ENCODE data around the gene MT2A.
A peak's percentile ranks its signal among the peaks of the same experiment; 100 is the strongest.
"Not testable (repeated sequence)": the region's sequence is repeated elsewhere in the genome, so short reads cannot be mapped to it uniquely, and the experiment has no call there.

Gene MT2A

GRCh38 chr16:56608043-56608875 lies at the start of gene MT2A:
TSS of gene MT2A (plus strand) at chr16:56608584. CDS start at chr16:56608656, 72 bp downstream.
- DNase-seq (ENCODE audit: low spot score) = peak; percentile 82

GRCh38 chr16:56559109-56559508 lies 49.3 kb upstream of the MT2A start:
- no peak for DNase-seq (ENCODE audit: low spot score)

GRCh38 chr16:56560447-56560846 lies 47.9 kb upstream of the MT2A start:
- DNase-seq (ENCODE audit: low spot score) = no peak

- DNase-seq (ENCODE audit: low spot score) = no peak
These were observed 47.3 kb upstream of the MT2A start for GRCh38 chr16:56561126-56561525.

- no peak for DNase-seq (ENCODE audit: low spot score)
These were observed 43.4 kb upstream of the MT2A start, which contains the start of gene MT4 for GRCh38 chr16:56564793-56565477. TSS of gene MT4 (plus strand) at chr16:56565073. CDS start at chr16:56565129, 56 bp downstream.

- DNase-seq (ENCODE audit: low spot score) = no peak
These were observed 38.4 kb upstream of the MT2A start for GRCh38 chr16:56569971-56570370.

GRCh38 chr16:56571525-56571924 lies 36.9 kb upstream of the MT2A start:
- no peak for DNase-seq (ENCODE audit: low spot score)

GRCh38 chr16:56574625-56575024 lies 33.8 kb upstream of the MT2A start:
- no peak for DNase-seq (ENCODE audit: low spot score)

GRCh38 chr16:56576585-56577299 lies 31.6 kb upstream of the MT2A start:
- DNase-seq (ENCODE audit: low spot score) = peak; percentile 86

GRCh38 chr16:56577300-56577625 lies 31.1 kb upstream of the MT2A start:
- no peak for DNase-seq (ENCODE audit: low spot score)

GRCh38 chr16:56580391-56581048 lies 27.9 kb upstream of the MT2A start:
- no peak for DNase-seq (ENCODE audit: low spot score)

GRCh38 chr16:56582911-56583310 lies 25.5 kb upstream of the MT2A start:
- not testable (repeated sequence) for DNase-seq (ENCODE audit: low spot score)

- DNase-seq (ENCODE audit: low spot score) = no peak
These were observed 24.8 kb upstream of the MT2A start for GRCh38 chr16:56583351-56584168.

- no peak for DNase-seq (ENCODE audit: low spot score)
These were observed 24.1 kb upstream of the MT2A start for GRCh38 chr16:56584276-56584675.

- no peak for DNase-seq (ENCODE audit: low spot score)
These were observed 19.6 kb upstream of the MT2A start for GRCh38 chr16:56588781-56589140.

GRCh38 chr16:56589141-56590039 lies 19.0 kb upstream of the MT2A start, which contains the start of gene MT3:
TSS of gene MT3 (plus strand) at chr16:56589528. CDS start at chr16:56589591, 63 bp downstream.
- no peak for DNase-seq (ENCODE audit: low spot score)

GRCh38 chr16:56591377-56592060 lies 16.9 kb upstream of the MT2A start:
- no peak for DNase-seq (ENCODE audit: low spot score)

GRCh38 chr16:56593573-56594291 lies 14.7 kb upstream of the MT2A start:
- DNase-seq (ENCODE audit: low spot score) = no peak

- DNase-seq (ENCODE audit: low spot score) = no peak
These were observed 14.1 kb upstream of the MT2A start for GRCh38 chr16:56594292-56594619.
